NK-92 (cell line): ENCODE results near the gene SRSF3.
"Not testable (repeated sequence)": the region's sequence is repeated elsewhere in the genome, so short reads cannot be mapped to it uniquely, and the experiment has no call there.

Experiments
- DNase-seq: peaks from one replicate; lab custom pipeline; 2025; ENCODE audit not compliant: unreplicated experiment; lab: John Stamatoyannopoulos, UW

The SRSF3 gene

GRCh38 chr6:36574679-36575078 lies 19.5 kb upstream of the SRSF3 start:
- no peak for DNase-seq

- DNase-seq = no peak
These were observed 17.6 kb upstream of the SRSF3 start for GRCh38 chr6:36576578-36576977.

GRCh38 chr6:36577301-36577700 lies 16.9 kb upstream of the SRSF3 start:
- DNase-seq = no peak

GRCh38 chr6:36578030-36578429 lies 16.1 kb upstream of the SRSF3 start:
- no peak for DNase-seq

- no peak for DNase-seq
These were observed 15.7 kb upstream of the SRSF3 start for GRCh38 chr6:36578431-36578830.

- no peak for DNase-seq
These were observed 14.0 kb upstream of the SRSF3 start for GRCh38 chr6:36580184-36580526.

- DNase-seq = no peak
These were observed 12.4 kb upstream of the SRSF3 start for GRCh38 chr6:36581716-36582115.

- DNase-seq = no peak
These were observed 7.6 kb upstream of the SRSF3 start for GRCh38 chr6:36586606-36587005.

- not testable (repeated sequence) for DNase-seq
These were observed 5.1 kb upstream of the SRSF3 start for GRCh38 chr6:36589025-36589400.

GRCh38 chr6:36590237-36590636 lies 3.9 kb upstream of the SRSF3 start:
- no peak for DNase-seq

- DNase-seq = no peak
These were observed 1.9 kb upstream of the SRSF3 start for GRCh38 chr6:36592221-36592655.

- no peak for DNase-seq
These were observed 563 bp upstream of the SRSF3 start for GRCh38 chr6:36593569-36594028.

GRCh38 chr6:36594816-36595643 lies 868 bp downstream of the SRSF3 start:
- no peak for DNase-seq

GRCh38 chr6:36596356-36596755 lies 2.2 kb downstream of the SRSF3 start:
- no peak for DNase-seq

- DNase-seq = no peak
These were observed 3.6 kb downstream of the SRSF3 start for GRCh38 chr6:36597775-36598174.

GRCh38 chr6:36598326-36598725 lies 4.2 kb downstream of the SRSF3 start:
- DNase-seq = no peak

- no peak for DNase-seq
These were observed 4.7 kb downstream of the SRSF3 start for GRCh38 chr6:36598739-36599318.

- DNase-seq = no peak
These were observed 5.6 kb downstream of the SRSF3 start for GRCh38 chr6:36599791-36600209.

- DNase-seq = no peak
These were observed 6.5 kb downstream of the SRSF3 start for GRCh38 chr6:36600564-36601146.

- DNase-seq = not testable (repeated sequence)
These were observed 7.7 kb downstream of the SRSF3 start for GRCh38 chr6:36601818-36602217.

GRCh38 chr6:36603222-36604089 lies 9.3 kb downstream of the SRSF3 start:
- no peak for DNase-seq
